NCI-H1048 (cell line): ENCODE results near the gene ZNF540.
"Not testable (repeated sequence)": the region's sequence is repeated elsewhere in the genome, so short reads cannot be mapped to it uniquely, and the experiment has no call there.

Experiments
- DNase-seq: peaks from one replicate; lab custom pipeline; 2025; lab: John Stamatoyannopoulos, UW

ZNF540 gene

GRCh38 chr19:37594304-37594981 is at the start of gene ZNF540, which contains the start of gene ZNF571:
Gene ZNF540, plus strand, starts transcription at chr19:37594876. Its CDS starts 3,572 bp downstream, at chr19:37598448.
Gene ZNF571, minus strand, starts transcription at chr19:37594792. Its CDS starts 8,116 bp downstream, at chr19:37586676.
- DNase-seq, result peak; percentile 81

DNA sequence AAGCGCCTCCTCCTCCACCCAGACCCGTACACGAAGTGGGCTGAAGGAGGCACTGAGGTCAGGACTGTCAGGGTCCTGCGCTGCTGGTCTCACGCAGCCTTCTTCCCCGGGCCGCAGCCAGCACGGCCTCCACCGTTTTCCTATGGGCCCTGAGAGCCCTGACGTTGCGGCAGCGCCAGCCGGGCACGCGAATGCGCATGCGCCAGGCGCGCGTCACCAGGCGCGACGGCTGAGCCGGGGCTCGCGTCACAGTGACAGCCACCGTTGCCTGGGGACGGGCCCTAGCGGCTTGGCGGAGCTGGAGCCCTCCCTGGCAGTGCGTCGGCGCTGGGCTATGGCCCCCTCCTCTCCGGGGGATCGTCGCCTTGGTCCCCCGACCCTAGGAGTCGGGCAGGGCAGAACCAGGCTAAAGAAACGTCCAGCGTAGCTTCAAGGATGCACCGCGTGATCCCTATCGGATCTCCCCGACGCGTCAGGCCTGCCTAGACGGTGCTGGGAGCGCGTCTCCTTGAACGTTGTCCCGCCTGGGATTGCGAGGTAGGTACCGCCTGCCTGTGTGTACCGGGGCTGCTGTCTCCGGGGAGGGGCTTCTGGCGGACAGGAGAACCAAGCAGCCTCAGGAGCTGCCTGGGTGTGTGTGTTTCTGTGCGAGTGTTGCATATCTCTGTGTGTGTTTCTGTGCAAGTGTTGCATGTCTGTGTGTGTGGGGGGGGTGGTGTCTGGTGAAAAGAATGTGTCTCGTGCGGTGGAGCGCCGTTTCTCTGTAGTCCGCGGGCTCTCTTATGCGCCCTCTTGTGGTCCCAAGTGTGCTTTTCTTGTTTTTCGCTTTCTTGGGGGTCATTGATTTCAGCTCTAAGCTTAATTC is 43.3 kb upstream of the ZNF540 start:
- no peak for DNase-seq

GRCh38 chr19:37563518-37563917 is 31.2 kb upstream of the ZNF540 start:
- DNase-seq, result no peak

GRCh38 chr19:37564624-37565369 is 29.9 kb upstream of the ZNF540 start:
- DNase-seq, result no peak

DNA sequence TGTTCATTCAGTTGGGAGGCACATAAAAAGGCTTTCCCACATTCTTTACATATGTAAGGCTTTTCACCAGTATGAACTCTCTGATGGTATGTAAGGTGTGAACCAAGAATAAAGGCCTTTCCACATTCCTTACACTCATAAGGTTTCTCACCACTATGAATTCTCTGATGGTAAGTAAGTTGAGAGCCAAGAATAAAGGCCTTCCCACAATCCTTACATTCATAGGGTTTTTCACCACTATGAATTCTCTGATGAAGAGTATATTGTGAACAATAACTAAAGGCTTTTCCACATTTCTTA is 29.4 kb upstream of the ZNF540 start:
- no peak for DNase-seq

DNA sequence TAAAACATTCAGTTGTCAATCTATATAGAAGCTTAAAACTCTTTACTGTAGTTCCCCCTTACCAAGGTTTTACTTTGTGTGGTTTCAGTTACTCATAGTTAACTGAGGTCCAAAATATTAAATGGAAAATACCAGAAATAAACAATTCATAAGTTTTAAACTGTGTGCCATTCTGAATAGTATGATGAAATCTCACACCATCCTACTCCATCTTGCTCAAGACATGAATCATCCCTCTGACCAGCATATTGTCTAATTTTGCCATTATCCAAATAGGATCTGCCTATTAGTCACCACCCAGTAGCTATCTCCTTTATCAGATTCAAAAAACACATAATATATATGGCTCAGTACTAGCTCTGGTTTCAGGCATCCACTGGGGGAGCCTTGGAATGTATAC is 22.5 kb upstream of the ZNF540 start:
- DNase-seq, result no peak

GRCh38 chr19:37583340-37583739 is 11.3 kb upstream of the ZNF540 start:
- no peak for DNase-seq

DNA sequence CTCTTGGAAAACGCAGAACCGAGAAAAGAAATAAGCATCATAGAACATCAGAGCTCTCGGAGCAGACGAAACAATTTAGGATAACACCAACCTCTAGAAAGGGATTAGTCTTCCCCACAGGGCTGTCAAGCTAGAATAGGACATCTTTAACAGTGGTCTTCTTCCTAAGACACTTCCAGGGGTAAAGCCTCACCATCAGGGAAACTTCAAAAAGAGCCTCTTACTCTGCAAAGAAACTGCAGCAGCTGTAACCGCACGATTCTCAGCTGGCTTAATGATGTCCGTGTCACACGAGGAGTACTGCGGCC is 726 bp upstream of the ZNF540 start:
- no peak for DNase-seq

DNA sequence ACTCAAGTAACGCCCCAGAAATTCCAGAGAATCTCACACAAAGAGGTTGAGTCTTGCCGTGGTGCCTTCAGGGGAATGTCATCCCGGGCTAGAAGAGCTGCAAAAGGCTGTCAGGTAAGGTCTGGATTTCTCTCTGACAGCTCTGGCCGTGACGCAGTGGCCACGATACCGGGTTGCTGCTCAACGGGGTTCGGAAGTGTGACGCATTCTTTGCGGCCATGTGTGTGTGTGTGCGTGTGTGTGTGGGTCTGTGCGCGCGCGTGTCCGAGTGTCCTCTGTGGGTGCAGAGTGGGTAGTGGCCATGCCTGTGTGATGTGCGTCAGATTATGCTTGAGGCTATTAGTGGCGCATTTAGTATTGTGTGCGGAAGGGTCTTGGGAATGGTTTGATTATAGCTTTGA is 306 bp downstream of the ZNF540 start:
- DNase-seq, result no peak

DNA sequence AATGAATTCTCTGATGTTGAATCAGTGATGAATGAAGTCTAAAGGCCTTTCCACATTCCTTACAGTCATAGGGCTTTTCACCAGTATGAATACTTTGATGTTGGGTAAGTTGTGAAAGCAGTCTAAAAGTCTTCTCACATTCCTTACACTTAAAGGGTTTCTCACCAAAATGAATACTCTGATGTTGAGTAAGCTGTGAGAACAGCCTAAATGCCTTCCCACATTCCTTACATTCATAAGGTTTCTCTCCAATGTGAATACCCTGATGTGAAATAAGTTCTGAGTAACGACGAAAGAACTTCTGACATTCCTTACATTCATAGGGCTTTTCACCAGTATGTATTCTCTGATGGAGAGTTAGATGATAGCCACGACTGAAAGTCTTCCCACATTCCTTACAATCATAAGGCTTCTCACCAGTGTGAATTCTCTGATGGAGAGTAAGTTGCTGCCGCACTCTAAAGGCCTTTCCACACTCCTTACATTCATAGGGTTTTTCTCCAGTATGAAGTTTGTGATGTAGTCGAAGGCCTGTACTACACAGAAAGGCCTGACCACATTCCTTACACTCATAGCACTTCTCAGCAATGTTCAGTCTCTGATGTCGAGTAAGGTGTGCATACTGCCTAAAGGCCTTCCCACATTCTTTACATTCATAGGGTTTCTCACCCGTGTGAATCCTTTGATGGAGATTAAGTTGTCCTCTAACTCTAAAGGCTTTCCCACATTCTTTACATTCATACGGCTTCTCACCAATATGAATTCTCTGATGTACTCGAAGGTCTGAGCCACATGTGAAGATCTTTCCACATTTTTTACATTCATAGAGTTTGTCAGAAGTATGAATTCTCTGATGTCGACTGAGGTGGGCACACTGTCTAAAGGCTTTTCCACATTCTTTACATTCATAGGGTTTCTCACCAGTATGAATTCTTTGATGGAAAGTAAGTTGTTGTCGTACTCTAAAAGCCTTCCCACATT is 40.7 kb downstream of the ZNF540 start:
- no peak for DNase-seq

- DNase-seq, result no peak
Measured at GRCh38 chr19:37654118-37654517, 59.4 kb downstream of the ZNF540 start.

DNA sequence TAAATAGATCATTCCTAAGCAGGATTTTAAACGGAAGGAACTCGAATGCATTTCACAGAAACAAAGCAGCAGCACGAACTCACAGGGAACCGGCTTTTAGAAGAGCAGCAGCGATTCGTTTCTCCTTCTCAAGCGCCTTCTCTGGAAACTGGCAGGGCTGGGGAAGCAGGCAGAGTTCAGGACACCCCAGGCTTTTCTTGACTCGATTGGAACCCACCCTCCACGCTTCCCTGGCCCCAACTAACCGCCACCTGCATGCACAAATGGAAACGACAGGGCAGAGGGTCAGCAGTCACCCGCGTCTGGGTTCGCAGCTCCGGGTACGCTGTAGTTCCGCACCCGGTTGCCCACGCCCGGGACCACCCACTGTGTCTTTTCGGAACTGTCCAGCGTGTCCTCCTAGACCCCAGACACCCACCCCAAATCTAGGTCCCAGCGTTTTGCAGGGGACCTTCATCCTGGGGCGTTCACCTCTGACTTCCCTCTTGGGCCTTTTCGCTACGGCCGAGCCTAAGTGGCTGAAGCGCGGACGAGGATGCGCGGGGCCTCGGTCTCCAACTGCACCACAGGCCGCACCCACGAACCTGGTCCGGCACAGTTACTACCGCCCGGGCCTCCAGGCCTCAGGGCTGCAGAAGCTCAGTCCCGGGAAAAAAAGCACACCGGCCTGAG is 60.1 kb downstream of the ZNF540 start:
- no peak for DNase-seq

DNA sequence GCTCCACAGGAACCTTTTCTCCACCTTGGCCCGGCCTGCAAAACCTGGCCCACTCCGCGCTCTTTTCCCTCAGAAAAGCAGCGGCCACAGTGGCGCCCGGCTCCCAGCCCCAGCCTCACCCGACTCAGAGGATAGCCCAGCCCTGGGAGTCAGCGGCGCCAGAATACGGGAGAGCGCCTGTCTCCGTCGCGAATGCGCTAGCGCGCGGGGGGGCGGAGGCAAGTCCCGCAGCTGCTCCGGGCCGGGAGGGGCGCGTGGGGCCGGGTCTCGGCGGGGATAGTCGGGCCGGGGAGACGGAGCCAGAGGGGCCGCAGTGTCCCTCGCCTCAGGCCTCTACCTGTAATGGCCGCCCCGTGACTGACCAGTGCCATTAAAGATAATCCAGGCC is 60.6 kb downstream of the ZNF540 start, which contains the start of gene ZFP30:
Gene ZFP30 (minus strand): TSS at position 165 of the 388 bp plus-strand sequence. CDS start 7,643 bp downstream, outside the sequence.
- DNase-seq, result peak; percentile 60

- DNase-seq, result peak; percentile 59
Measured at GRCh38 chr19:37655689-37656371, 61.2 kb downstream of the ZNF540 start.

GRCh38 chr19:37657157-37657556 is 62.5 kb downstream of the ZNF540 start:
- not testable (repeated sequence) for DNase-seq
